ENCODE results near the gene TGDS.

The TGDS gene

GRCh38 chr13:94608586-94608985 lies 12.6 kb upstream of the TGDS start:
- no peak for DNase-seq (ENCODE audit: low read depth in 1 of 2, low spot score in 1 of 2)
- TF ChIP-seq CTCF (IDR thresholded peaks at IDR 0.05; ENCODE audit: insufficient read depth, low read length) (no peak), SPI1 (IDR thresholded peaks at IDR 0.05; ENCODE audit: borderline replicate concordance, low read depth) (no peak), GABPA (IDR thresholded peaks at IDR 0.05; ENCODE audit: low read depth) (no peak), POLR2AphosphoS5 (IDR thresholded peaks at IDR 0.05; ENCODE audit: low read depth) (no peak), REST (IDR thresholded peaks at IDR 0.05; ENCODE audit: insufficient replicate concordance, low read depth) (no peak)

GRCh38 chr13:94607939-94608338 lies 12.0 kb upstream of the TGDS start:
- Histone ChIP-seq H3K27ac (replicated peaks) (no peak overlapping the region), H3K4me3 (replicated peaks; ENCODE audit: insufficient read depth, low read length) (no peak overlapping the region), H3K27me3 (ENCODE audit: insufficient read depth, poor library complexity, severe bottlenecking) (no peaks in the 10 kb centered on the region)
- TF ChIP-seq GABPA (IDR thresholded peaks at IDR 0.05; ENCODE audit: low read depth) (no peak), REST (IDR thresholded peaks at IDR 0.05; ENCODE audit: insufficient replicate concordance, low read depth) (no peak), CTCF (IDR thresholded peaks at IDR 0.05; ENCODE audit: insufficient read depth, low read length) (no peak), SPI1 (IDR thresholded peaks at IDR 0.05; ENCODE audit: borderline replicate concordance, low read depth) (no peak), POLR2AphosphoS5 (IDR thresholded peaks at IDR 0.05; ENCODE audit: low read depth) (no peak)
- DNase-seq (ENCODE audit: low read depth in 1 of 2, low spot score in 1 of 2) = no peak

More at GRCh38 chr13:94608586-94608985, 12.6 kb upstream of the TGDS start:
- H3K27ac ChIP-seq (replicated peaks) = no peak overlapping the region
- no peak overlapping the region for H3K4me3 ChIP-seq (replicated peaks; ENCODE audit: insufficient read depth, low read length)
- no peaks in the 10 kb centered on the region for H3K27me3 ChIP-seq (ENCODE audit: insufficient read depth, poor library complexity, severe bottlenecking)

- H3K4me3 ChIP-seq (replicated peaks; ENCODE audit: insufficient read depth, low read length) = no peak overlapping the region
- H3K27ac ChIP-seq (replicated peaks) = no peak overlapping the region
- no peak for DNase-seq (ENCODE audit: low read depth in 1 of 2, low spot score in 1 of 2)
- H3K27me3 ChIP-seq (ENCODE audit: insufficient read depth, poor library complexity, severe bottlenecking) = no peaks in the 10 kb centered on the region
- no peak for TF ChIP-seq GABPA (IDR thresholded peaks at IDR 0.05; ENCODE audit: low read depth)
- no peak for TF ChIP-seq POLR2AphosphoS5 (IDR thresholded peaks at IDR 0.05; ENCODE audit: low read depth)
- no peak for TF ChIP-seq CTCF (IDR thresholded peaks at IDR 0.05; ENCODE audit: insufficient read depth, low read length)
- TF ChIP-seq SPI1 (IDR thresholded peaks at IDR 0.05; ENCODE audit: borderline replicate concordance, low read depth) = no peak
- TF ChIP-seq REST (IDR thresholded peaks at IDR 0.05; ENCODE audit: insufficient replicate concordance, low read depth) = no peak
Observed at GRCh38 chr13:94607056-94607455, 11.1 kb upstream of the TGDS start.
